HG02678 (cell line): Measurements from ENCODE around the gene RRP15.

Experiments
- ATAC-seq: cut with Tn5 transposase; IDR thresholded peaks from one replicate; pipeline ENCODE4 v1.9.1; 2021; ENCODE audit warnings: mild to moderate bottlenecking, moderate library complexity; ENCODE audit not compliant: unreplicated experiment

Gene RRP15

DNA sequence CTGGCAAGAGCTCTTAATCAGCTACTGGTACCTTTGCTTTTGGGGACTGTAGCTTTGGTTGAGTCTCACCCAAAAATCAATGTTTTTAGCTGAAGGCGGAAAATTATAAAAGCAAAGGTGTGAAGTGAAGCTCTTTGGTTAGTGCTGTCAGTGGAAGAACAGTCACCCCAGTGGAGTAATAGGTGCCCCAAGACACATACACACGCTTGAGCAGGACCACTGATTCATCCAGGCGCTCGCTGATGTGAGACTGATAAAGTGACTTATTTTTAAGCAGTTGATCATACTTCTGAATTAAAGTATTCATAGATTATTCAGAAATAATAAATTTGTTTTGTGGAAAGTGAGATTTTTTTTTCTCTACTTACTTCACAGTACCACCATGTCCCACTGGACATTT lies 97.2 kb downstream of the RRP15 start:
- no peak for ATAC-seq

- ATAC-seq: no peak
These were observed 98.0 kb downstream of the RRP15 start for GRCh38 chr1:218383051-218383450.

- ATAC-seq: no peak
These were observed 98.6 kb downstream of the RRP15 start for GRCh38 chr1:218383681-218384080.

DNA sequence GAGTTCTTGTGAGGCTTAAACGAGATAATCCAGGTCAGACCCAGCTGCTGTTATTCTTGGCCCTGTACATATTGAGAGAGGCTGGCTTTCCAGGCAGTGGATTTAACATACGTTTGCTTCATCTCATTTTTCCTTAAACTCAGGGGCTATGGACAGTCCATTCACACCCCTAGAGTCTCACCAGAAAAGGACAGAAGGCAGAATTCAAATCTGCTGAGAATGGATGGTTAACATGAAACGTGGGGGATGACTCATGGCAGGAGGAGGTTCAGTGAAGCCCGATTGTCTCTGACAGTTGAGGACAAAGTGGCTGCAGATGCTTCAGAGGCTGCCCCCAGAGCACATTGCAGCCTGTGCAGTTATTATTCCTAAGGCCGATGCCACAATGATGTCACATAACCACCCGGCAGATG lies 99.5 kb downstream of the RRP15 start:
- no peak for ATAC-seq
